IPS-18a (cell line): ENCODE data around the gene CXCL16.
"Not testable (repeated sequence)": the region's sequence is repeated elsewhere in the genome, so short reads cannot be mapped to it uniquely, and the experiment has no call there.

Source experiments
- H3K27ac ChIP-seq: one replicate; pipeline ENCODE4 v1.5.1; 2013; ENCODE audit warnings: low read length
- H3K27me3 ChIP-seq: one replicate; pipeline ENCODE4 v1.6.1; 2013; ENCODE audit warnings: mild to moderate bottlenecking, low read length; ENCODE audit not compliant: control insufficient read depth, insufficient read depth
- H3K36me3 ChIP-seq: one replicate; pipeline ENCODE4 v1.6.1; 2013; ENCODE audit warnings: low read depth, low read length; ENCODE audit not compliant: control insufficient read depth
- H3K4me1 ChIP-seq: one replicate; pipeline ENCODE4 v1.6.1; 2013; ENCODE audit warnings: low read depth, low read length; ENCODE audit not compliant: control insufficient read depth
- H3K4me3 ChIP-seq: one replicate; pipeline ENCODE4 v1.5.1; 2013; ENCODE audit warnings: low read length
- H3K9ac ChIP-seq: one replicate; pipeline ENCODE4 v1.6.1; 2013; ENCODE audit warnings: mild to moderate bottlenecking, low read length, moderate library complexity
- H3K9me3 ChIP-seq: one replicate; pipeline ENCODE4 v1.6.1; 2013; ENCODE audit warnings: low read depth, low read length; ENCODE audit not compliant: control insufficient read depth

CXCL16 gene

DNA sequence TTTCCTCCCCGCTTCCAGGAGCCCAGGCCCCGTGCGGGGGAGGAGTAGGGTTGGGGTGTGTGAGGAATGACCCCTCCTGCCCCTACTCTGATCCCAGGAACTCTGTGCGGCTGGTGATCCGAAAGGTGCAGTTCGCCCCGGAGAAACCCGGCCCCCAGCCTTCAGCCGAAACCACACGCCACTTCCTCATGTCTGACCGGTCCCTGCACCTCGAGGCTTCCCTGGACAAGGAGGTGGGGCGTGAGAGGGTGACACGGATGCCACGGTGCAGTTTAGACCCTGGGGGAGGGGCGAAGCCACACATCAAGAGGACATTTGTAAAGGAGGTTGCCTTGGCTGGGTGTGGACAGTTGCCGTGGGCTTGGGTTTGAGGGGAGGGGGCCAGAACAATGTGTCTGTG lies 21.9 kb downstream of the CXCL16 start:
- H3K27ac ChIP-seq, result no peak overlapping the region
- no peak overlapping the region for H3K9ac ChIP-seq
- no peaks in the 10 kb centered on the region for H3K4me1 ChIP-seq
- H3K4me3 ChIP-seq, result no peak overlapping the region
- no peaks in the 10 kb centered on the region for H3K9me3 ChIP-seq
- no peaks in the 10 kb centered on the region for H3K27me3 ChIP-seq
- peaks cover 38% of the 10 kb centered on the region for H3K36me3 ChIP-seq

DNA sequence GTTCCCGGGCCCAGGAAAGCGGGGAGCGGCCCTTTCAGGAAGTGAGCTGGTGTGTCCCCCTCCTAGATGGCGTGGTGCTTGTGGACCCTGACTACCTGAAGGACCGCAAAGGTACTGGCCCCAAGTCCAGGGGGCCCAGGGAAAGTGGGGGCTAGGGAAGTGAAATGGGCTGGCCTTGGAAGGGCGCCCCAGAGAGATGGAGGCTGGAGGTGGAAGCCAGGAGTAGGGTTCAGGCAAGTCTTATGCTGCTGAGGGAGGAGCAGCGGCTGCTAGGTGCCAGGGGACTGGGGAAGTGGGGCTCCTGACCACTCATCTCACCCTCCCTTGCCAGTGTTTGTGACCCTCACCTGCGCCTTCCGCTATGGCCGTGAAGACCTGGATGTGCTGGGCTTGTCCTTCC lies 23.6 kb downstream of the CXCL16 start:
- Histone ChIP-seq H3K27me3 (no peaks in the 10 kb centered on the region), H3K9me3 (no peaks in the 10 kb centered on the region), H3K27ac (no peak overlapping the region), H3K9ac (no peak overlapping the region), H3K4me1 (peaks cover 6% of the 10 kb centered on the region), H3K36me3 (peaks cover 36% of the 10 kb centered on the region), H3K4me3 (no peak overlapping the region)

DNA sequence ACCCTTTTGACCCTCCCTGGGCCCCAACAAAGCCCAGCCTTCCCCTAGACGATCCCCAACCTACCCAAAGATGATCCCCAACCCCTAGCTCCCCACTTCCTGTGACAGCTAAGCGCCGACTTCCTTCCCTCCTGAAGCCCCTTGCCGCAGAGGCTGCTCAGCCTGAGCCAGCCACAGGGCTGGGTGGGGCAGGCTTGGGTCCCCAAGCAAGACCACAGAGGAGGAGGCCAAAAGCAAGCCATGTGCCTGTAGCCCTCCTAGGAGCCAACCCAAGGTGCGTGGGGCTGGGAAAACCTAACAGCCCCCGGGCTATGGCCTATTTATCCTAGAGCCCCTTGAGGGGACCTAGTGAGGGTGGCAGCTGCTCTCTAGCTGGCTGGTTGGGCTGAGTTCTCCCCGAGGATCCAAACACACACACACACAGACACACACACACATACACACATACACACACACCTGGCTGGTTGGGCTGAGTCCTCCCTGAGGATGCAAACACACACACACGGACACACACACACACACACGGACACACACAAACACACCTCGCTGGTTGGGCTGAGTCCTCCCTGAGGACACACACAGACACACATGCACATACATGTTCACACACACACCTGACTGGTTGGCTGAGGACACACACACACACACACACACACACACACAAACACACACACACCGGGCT lies 24.5 kb downstream of the CXCL16 start:
- Histone ChIP-seq H3K9me3 (no peaks in the 10 kb centered on the region), H3K27ac (no peak overlapping the region), H3K36me3 (peaks cover 30% of the 10 kb centered on the region), H3K4me3 (no peak overlapping the region), H3K27me3 (no peaks in the 10 kb centered on the region), H3K9ac (no peak overlapping the region), H3K4me1 (peaks cover 8% of the 10 kb centered on the region)

DNA sequence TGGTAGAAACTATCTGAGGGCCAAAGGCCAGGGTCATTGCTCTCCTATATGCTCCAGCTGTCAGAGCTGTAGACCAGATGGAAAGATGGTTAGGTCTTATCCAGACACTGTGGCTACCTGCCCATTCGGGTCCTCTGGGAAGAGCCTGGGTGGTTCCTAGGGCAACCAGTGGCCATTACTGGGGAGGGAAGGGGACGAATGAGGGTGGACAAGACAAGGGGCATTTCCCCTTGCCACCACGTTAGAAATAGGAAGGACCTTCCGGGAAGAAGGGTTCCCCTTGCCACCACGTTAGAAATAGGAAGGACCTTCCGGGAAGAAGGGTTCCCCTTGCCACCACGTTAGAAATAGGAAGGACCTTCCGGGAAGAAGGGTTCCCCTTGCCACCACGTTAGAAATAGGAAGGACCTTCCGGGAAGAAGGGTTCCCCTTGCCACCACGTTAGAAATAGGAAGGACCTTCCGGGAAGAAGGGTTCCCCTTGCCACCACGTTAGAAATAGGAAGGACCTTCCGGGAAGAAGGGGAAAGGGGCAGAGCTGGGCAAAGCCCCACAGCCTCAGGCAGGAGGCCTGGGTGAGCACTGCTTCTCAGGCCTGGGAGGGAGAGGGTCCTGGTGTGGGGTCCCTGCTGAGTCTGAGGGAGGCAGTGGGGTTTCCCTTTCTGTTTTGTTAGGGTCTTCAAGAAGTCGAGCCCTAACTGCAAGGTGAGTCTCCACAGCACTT lies 25.2 kb downstream of the CXCL16 start:
- H3K4me1 ChIP-seq, H3K9me3 ChIP-seq, H3K27me3 ChIP-seq, H3K4me3 ChIP-seq, H3K27ac ChIP-seq, H3K9ac ChIP-seq: not testable (repeated sequence)
- H3K36me3 ChIP-seq, result peaks cover 23% of the 10 kb centered on the region

DNA sequence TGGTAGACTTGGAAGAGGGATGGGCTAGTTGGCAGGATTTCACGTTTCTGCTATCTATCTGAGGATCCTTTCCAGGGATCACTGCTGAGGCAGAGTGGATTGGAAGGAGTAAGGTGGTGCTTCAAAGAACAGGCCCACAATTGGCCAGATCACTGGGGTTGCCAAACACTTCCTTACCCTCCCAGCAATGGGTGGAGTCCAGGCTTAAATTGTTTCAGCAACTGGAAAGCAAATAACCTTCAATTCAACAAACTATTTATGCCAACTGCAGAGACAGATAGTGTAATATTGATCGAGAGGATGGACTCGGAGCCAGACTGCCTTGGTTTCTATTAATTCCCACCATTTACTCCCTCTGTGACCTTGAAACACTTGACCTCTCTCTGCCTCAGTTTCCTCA lies 27.2 kb downstream of the CXCL16 start:
- Histone ChIP-seq H3K27me3 (no peaks in the 10 kb centered on the region), H3K9ac (no peak overlapping the region), H3K4me1 (peaks cover 8% of the 10 kb centered on the region), H3K9me3 (no peaks in the 10 kb centered on the region), H3K4me3 (no peak overlapping the region), H3K27ac (no peak overlapping the region), H3K36me3 (peaks cover 11% of the 10 kb centered on the region)

DNA sequence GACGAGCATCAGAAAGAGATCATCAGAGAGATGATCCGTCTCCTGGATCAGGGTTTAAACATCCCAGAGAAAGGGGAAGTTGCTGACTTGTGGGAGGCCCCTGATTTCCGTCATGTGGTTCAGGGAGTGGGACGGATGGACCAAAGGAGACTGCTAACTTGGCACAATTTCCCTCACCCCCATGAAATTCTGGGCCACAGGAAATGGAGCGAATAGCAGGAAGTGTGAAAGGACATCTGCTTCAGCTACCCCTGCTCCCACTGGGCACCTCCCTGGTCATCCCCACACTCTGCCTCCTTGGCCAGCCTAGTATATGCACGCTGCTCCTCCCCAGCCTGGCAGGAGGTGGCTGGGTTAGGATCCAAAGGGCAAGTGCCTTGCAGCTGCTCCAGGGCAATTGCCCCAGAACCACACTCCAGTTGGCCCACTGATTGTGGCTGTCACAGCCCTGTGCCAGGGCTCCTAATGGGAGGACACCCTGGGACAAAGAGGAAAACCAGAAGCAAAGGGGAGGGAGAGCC lies 28.0 kb downstream of the CXCL16 start:
- Histone ChIP-seq H3K4me3 (peak overlapping the region; percentile 65), H3K4me1 (peaks cover 8% of the 10 kb centered on the region), H3K9ac (no peak overlapping the region), H3K27ac (no peak overlapping the region), H3K36me3 (peaks cover 5% of the 10 kb centered on the region), H3K9me3 (no peaks in the 10 kb centered on the region), H3K27me3 (no peaks in the 10 kb centered on the region)

DNA sequence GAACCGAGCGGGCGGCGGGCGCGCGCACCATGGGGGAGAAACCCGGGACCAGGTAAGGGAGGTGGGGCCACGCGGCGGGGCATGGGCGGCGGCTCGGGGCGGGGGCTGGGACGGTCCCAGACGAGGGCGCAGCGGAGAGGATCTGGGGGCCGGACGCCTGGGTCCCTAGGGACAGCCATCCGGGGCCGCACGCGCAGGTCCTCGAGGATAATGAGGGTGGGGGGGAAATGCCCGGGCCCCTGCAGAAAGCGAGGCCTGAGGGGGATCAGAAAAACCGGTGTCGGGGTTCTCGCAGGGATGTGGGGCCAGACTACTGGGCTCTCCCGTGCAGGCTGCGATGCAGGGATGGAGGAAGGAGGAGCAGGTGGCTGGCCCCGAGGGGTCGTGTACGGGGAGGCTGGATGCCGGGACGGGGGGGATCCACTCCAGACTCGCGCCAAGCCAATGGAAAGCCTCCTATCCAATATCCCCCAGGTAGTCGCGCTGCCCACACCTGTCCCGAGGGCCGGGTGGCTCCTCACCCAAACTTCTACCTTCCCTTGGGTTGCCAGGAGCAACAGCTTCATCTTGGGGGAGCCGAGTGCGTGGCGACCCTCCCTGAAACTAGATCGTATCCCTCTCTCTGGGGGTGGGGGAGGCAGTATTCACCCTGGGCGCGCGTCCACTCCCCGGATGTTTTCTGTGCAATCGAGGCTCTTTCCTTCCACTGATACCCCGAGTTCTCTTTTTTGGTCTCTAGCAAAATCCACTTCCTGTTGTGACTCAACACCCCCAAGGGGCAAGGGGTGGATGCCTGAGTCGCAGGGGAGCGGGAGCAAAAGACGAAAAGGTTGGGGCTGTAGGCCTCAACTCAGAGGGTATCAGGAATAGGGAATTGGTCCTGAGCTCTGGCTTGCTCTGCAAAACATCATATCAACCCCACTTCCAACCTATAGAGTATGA lies 28.8 kb downstream of the CXCL16 start:
- H3K27me3 ChIP-seq, result no peaks in the 10 kb centered on the region
- no peak overlapping the region for H3K27ac ChIP-seq
- peak overlapping the region; percentile 65 for H3K4me3 ChIP-seq
- peak overlapping the region; percentile 66 for H3K9ac ChIP-seq
- peaks cover 2% of the 10 kb centered on the region for H3K36me3 ChIP-seq
- H3K9me3 ChIP-seq, result no peaks in the 10 kb centered on the region
- peaks cover 13% of the 10 kb centered on the region for H3K4me1 ChIP-seq

DNA sequence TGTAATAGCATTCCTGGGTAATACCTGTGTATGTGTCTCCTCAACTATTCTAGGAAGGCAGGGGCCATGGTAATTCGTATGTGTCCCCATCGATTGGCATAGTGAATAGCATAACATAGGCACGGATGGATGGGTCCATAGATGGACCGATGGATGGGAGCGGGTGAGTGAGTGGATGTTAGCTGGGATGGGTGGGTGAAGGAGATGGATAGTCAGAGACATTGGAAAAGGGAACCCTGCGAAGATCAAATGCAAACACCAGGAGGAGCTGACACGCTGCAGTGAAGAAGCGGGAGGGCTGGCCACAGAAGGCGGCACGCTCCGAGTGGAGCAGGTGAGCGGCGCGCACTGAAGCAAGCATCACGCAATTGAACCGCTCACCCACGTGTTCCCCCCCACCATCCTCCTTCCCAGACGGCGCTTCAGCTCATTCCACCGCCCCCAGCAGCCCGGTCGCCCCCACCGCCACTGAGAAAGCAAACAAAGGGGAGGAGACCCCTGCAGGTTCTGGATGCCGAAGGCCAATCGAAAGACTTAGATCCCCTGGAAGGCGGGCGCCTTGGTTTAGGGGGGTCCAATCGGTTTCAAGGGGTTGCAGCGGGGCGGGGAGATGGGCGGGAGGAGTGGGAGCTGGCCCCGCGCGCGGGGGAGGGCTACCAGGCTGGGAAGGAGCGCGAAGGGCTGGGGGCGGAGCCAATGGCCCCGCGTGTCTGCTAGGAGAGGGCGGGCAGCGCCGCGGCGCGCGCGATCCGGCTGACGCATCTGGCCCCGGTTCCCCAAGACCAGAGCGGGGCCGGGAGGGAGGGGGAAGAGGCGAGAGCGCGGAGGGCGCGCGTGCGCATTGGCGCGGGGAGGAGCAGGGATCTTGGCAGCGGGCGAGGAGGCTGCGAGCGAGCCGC lies 29.7 kb downstream of the CXCL16 start, which contains the start of gene ARRB2:
TSS of gene ARRB2 (plus strand) at position 839 of the 899 bp plus-strand sequence. CDS start 90 bp downstream, outside the sequence.
- no peaks in the 10 kb centered on the region for H3K27me3 ChIP-seq
- H3K9me3 ChIP-seq, result no peaks in the 10 kb centered on the region
- H3K36me3 ChIP-seq, result no peaks in the 10 kb centered on the region
- H3K4me1 ChIP-seq, result peaks cover 13% of the 10 kb centered on the region
- peak within 1 kb of the TSS; percentile 66 for H3K9ac ChIP-seq
- no peak within 1 kb of the TSS for H3K27ac ChIP-seq
- H3K4me3 ChIP-seq, result peak within 1 kb of the TSS; percentile 65

DNA sequence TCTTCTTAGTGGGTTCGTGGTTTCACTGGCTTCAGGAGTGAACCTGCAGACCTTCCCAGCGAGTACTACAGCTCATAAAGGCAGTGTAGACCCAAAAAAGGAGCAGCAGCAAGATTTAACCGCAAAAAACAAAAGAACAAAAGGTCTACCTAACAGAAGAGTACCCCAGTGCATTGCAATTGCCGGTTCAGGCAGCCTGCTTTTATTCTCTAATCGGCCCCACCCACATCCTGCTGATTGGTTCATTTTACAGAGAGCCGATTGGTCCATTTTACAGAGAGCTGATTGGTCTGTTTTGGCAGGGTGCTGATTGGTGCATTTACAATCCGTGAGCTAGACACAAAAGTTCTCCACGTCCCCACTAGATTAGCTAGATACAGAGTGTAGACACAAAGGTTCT lies 31.3 kb downstream of the CXCL16 start:
- Histone ChIP-seq H3K27me3 (no peaks in the 10 kb centered on the region), H3K27ac (no peak overlapping the region), H3K4me1 (peaks cover 13% of the 10 kb centered on the region), H3K9ac (no peak overlapping the region), H3K4me3 (no peak overlapping the region), H3K9me3 (no peaks in the 10 kb centered on the region), H3K36me3 (no peaks in the 10 kb centered on the region)

DNA sequence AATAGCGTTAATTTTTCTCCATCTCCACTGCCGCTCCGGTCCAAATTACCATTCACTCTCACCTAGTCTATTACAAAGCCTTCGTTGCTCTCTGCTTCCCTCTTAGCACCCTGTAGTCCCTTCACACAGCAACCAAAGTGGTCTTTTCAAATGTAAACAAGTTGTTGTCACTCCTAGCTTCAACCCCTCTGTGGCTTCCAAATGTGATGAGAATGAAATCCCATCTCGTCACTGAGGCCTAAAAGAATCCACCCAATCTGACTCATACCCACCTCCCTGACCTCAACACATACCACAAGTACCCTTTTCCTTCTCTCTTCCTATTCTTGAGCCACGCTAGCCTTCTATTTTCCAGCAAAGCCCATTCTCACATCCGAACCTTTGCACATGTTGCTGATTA lies 33.6 kb downstream of the CXCL16 start:
- H3K9me3 ChIP-seq, result no peaks in the 10 kb centered on the region
- H3K27ac ChIP-seq, result no peak overlapping the region
- peaks cover 5% of the 10 kb centered on the region for H3K36me3 ChIP-seq
- H3K4me1 ChIP-seq, result peaks cover 7% of the 10 kb centered on the region
- H3K4me3 ChIP-seq, result no peak overlapping the region
- H3K27me3 ChIP-seq, result no peaks in the 10 kb centered on the region
- H3K9ac ChIP-seq, result no peak overlapping the region
